Brain microvascular endothelial cell (primary cell): ENCODE measurements around the gene IFI6.

Experiments
- DNase-seq: peaks from one replicate; pipeline ENCODE4 v3.0.0-alpha.2; 2020
- H3K27ac ChIP-seq: fragments of 250-450 bp; sonication (Bioruptor Pico); 2 replicates; pipeline ENCODE4 v1.5.1; 2020; ENCODE audit warnings: mild to moderate bottlenecking, moderate library complexity
- H3K27me3 ChIP-seq: fragments of 250-450 bp; sonication (Bioruptor Pico); replicated peaks from 2 replicates; pipeline ENCODE4 v1.5.1; 2020; ENCODE audit warnings: mild to moderate bottlenecking
- H3K36me3 ChIP-seq: fragments of 250-450 bp; sonication (Bioruptor Pico); replicated peaks from 2 replicates; pipeline ENCODE4 v1.5.1; 2020; ENCODE audit warnings: mild to moderate bottlenecking
- H3K4me3 ChIP-seq: 2 replicates; pipeline ENCODE4 v1.5.1; 2011; ENCODE audit warnings: low read depth, mild to moderate bottlenecking, control low read depth, low read length, moderate library complexity
- CTCF ChIP-seq: IDR thresholded peaks from 2 replicates; pipeline ENCODE4 v1.5.1; 2011; ENCODE audit warnings: low read depth, mild to moderate bottlenecking, moderate library complexity, low read length, control low read depth, inconsistent platforms; ENCODE audit errors: missing control alignments
- in situ Hi-C: cut with HindIII; loops from 2 replicates; pipeline ENCODE4 v1.10.0; 2017; ENCODE audit warnings: low sequenced_read_pairs, low pct_ligation_motif_present

The IFI6 gene

GRCh38 chr1:27671964-27672749 is at the start of gene IFI6:
Gene IFI6 (minus strand): TSS chr1:27672192. CDS start chr1:27669314, 2,878 bp downstream.
- H3K27ac ChIP-seq = peak within 1 kb of the TSS; percentile 50
- peak within 1 kb of the TSS; percentile 61 for H3K4me3 ChIP-seq
- H3K36me3 ChIP-seq = no peaks in the 10 kb centered on the region
- in situ Hi-C loops = no loop called here
- peak; percentile 96 for DNase-seq
- TF ChIP-seq CTCF = peak; percentile 62
- H3K27me3 ChIP-seq = no peaks in the 10 kb centered on the region

GRCh38 chr1:27719286-27720251 is 47.6 kb upstream of the IFI6 start:
- Histone ChIP-seq H3K27me3 (no peaks in the 10 kb centered on the region), H3K27ac (no peak overlapping the region), H3K36me3 (no peaks in the 10 kb centered on the region), H3K4me3 (no peak overlapping the region)
- TF ChIP-seq CTCF = peak; percentile 58
- DNase-seq = no peak
- in situ Hi-C loops = no loop called here

GRCh38 chr1:27716262-27716895 is 44.4 kb upstream of the IFI6 start:
- Histone ChIP-seq H3K27ac (no peak overlapping the region), H3K27me3 (no peaks in the 10 kb centered on the region), H3K4me3 (no peak overlapping the region), H3K36me3 (no peaks in the 10 kb centered on the region)
- TF ChIP-seq CTCF = no peak
- in situ Hi-C loops = no loop called here
- DNase-seq = no peak

GRCh38 chr1:27713869-27714513 is 42.0 kb upstream of the IFI6 start:
- H3K27me3 ChIP-seq = no peaks in the 10 kb centered on the region
- no peak for TF ChIP-seq CTCF
- in situ Hi-C loops = no loop called here
- no peaks in the 10 kb centered on the region for H3K36me3 ChIP-seq
- no peak for DNase-seq
- no peak overlapping the region for H3K27ac ChIP-seq
- no peak overlapping the region for H3K4me3 ChIP-seq

GRCh38 chr1:27713139-27713725 is 41.2 kb upstream of the IFI6 start:
- TF ChIP-seq CTCF = no peak
- Histone ChIP-seq H3K4me3 (no peak overlapping the region), H3K27ac (no peak overlapping the region), H3K36me3 (no peaks in the 10 kb centered on the region), H3K27me3 (no peaks in the 10 kb centered on the region)
- no peak for DNase-seq
- in situ Hi-C loops = no loop called here
